HG03025 (cell line): ENCODE results near the gene ROGDI.

Experiments
- ATAC-seq: cut with Tn5 transposase; IDR thresholded peaks from one replicate; pipeline ENCODE4 v1.9.1; 2021; ENCODE audit warnings: mild to moderate bottlenecking, moderate library complexity; ENCODE audit not compliant: unreplicated experiment, low FRiP score

The ROGDI gene, protein sequence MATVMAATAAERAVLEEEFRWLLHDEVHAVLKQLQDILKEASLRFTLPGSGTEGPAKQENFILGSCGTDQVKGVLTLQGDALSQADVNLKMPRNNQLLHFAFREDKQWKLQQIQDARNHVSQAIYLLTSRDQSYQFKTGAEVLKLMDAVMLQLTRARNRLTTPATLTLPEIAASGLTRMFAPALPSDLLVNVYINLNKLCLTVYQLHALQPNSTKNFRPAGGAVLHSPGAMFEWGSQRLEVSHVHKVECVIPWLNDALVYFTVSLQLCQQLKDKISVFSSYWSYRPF

DNA sequence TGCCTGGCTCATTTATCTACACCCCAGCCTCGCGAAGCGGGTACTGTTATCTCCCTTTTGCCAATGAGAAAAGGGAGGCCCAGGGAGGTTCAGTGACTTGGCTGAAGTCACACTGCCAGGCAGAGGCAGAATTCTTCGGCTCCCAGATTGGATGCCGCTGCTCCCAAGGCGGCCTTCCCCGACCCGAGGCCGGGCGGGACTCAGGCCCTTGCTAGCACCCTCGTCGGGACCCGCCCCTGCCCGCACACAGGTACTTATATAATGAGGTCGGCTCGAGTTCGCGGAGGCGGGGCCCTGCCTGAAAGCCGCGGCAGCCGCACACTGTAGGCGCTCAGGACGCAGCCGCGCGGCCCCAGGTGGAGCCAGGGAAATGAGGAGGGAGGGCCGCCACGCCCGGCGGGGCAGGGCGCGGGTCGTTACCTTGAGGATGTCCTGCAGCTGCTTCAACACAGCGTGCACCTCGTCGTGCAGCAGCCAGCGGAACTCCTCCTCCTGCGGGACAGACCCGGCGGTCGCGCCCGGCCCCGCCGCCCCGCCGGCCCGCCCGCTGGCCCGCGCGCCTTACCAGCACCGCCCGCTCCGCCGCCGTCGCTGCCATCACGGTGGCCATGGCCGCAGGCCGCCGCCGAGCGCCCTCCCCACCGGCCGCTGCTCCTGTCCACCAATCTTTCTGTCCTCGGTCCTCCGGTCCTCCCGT lies at the start of gene ROGDI:
Gene ROGDI, minus strand, starts transcription at position 672 of the 697 bp plus-strand sequence. Its CDS starts 62 bp downstream, at position 610.
- ATAC-seq: peak; percentile 44

- ATAC-seq: no peak
Measured at GRCh38 chr16:4850211-4850610, 47.8 kb upstream of the ROGDI start.

- peak; percentile 16 for ATAC-seq
Measured at GRCh38 chr16:4847774-4848587, 45.5 kb upstream of the ROGDI start.

DNA sequence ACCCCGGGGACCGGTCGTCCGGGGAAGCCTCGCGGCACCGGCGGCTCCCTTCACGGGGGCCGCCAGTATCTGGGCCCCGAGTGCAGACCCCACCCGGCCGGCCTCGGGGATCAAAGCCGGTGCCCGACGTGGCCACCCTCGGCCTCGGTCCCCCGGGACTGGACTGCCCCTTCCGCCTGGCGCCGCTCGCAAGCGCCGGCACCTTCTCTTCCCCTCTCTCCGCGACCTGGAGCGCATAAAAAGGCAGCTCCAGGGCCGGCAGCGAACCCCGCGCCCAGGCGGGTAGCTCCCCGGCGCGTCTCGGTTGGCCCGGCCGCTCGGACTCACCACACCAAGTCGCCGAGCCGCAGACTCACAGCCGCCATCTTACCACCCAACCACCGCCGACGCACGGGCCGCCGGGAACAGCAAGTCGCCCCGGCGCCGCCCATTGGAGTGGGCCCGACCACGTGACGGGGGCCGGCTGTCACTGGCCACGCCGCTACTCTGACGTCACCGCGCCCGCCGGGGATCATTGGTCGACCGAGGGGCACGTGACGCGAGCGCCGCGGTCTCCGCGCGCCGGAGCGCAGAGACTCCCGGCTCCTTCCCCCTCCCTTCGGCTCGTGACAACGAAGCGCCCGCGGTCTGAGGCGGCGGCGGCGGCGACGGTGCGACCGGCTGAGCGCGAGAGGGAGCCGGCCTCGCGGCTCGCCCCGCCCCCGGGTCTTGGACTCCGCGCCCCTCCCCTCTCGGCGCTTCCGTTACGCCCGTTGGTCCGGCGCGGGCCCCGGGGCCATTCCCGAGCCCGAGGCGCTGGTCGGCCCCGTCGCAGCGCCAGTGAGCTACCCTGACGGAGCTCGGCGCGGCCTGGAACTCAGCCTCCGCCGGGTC lies 44.7 kb upstream of the ROGDI start, which contains the start of the genes GLYR1 and UBN1:
Gene GLYR1, minus strand, starts transcription at position 388 of the 873 bp plus-strand sequence. Its CDS starts 23 bp downstream, at position 365.
Gene UBN1, plus strand, starts transcription at position 581 of the 873 bp plus-strand sequence. CDS start 5,437 bp downstream, outside the sequence.
- peak; percentile 87 for ATAC-seq

- peak; percentile 17 for ATAC-seq
Measured at GRCh38 chr16:4846503-4846900, 44.1 kb upstream of the ROGDI start.

GRCh38 chr16:4840984-4841383 lies 38.6 kb upstream of the ROGDI start:
- ATAC-seq: no peak

GRCh38 chr16:4839942-4840341 lies 37.5 kb upstream of the ROGDI start:
- no peak for ATAC-seq

GRCh38 chr16:4837733-4838501 lies 35.5 kb upstream of the ROGDI start:
- ATAC-seq: no peak

- ATAC-seq: no peak
Measured at GRCh38 chr16:4836727-4837126, 34.3 kb upstream of the ROGDI start.

DNA sequence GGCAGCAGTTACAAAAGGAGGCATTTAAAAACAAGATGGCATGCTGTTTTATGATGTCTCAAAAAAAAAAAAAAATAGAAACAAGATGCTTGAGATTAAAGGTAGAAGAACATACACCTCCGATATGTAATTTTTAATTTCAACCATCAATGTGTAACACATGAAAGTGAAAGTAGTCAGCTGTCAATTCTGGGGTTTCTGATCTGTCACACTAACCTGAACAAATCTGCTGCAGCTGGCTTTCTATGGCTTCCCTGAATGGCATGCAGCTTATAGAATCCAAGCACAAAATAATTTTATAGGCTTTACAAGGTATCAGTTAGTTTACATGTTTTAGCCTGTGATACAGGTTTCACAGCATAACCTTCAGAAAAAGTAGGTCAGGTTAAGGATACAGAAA lies 31.2 kb upstream of the ROGDI start:
- ATAC-seq: no peak

GRCh38 chr16:4832698-4833343 lies 30.4 kb upstream of the ROGDI start:
- no peak for ATAC-seq

DNA sequence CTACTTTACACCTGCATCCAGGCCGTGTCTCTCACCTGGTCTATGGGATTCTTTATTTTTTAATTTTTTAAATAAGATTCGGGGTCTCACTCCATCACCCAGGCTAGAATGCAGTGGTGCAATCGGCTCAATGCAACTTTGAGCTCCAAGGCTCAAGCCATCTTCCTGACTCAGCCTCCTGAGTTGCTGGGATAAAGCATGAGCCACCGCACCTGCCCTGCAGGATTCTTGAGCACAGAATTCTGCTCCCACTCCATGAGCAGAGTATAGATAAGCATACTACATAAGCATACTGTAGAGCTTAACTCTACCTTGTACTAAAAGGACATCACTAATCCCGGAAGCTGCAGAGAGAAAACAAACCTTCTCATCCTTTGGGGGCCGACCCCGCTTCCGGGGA lies 29.2 kb upstream of the ROGDI start:
- ATAC-seq: no peak

DNA sequence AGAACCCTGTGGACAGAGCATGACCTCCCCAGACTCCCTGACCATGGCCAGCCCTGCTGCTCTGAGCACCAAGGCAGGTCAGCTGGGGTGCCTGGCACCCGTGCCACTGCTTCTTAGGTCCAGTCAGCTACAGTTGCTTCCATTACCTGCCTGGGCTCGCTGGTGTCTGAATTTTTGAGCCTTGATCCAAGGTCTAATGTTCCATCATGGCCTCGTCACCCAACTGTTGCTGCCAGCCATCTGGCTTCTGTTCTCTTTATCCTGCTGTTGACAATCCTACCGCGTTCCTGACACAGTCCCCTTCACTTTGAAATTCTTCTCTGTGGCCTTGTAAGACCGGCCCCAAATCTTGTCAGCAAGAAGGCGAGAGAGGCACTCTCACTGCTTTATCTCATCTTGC lies 28.0 kb upstream of the ROGDI start:
- ATAC-seq: no peak

GRCh38 chr16:4828567-4829321 lies 26.3 kb upstream of the ROGDI start:
- no peak for ATAC-seq

DNA sequence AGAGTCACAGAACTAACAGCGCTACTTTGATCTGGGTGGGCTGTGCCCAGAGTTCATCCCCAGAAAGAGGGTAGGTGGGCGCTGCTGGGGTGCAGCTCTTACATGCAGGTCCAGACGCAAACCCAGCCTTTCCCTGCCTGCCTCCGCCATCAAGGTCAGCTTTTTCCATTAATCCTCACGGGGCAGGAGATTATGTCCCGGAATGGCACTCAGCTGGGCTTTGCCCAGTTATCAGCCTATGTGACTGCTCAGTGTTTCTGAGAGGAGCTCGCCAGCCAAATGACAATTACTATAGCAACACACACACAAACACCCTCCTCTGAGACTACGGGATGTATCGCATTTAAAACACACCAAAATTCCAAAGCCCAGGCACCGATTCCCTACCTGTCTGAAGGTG lies 24.5 kb upstream of the ROGDI start:
- ATAC-seq: no peak

- no peak for ATAC-seq
Measured at GRCh38 chr16:4826526-4826925, 24.1 kb upstream of the ROGDI start.

- no peak for ATAC-seq
Measured at GRCh38 chr16:4825196-4825595, 22.8 kb upstream of the ROGDI start.

- ATAC-seq: no peak
Measured at GRCh38 chr16:4820652-4821051, 18.2 kb upstream of the ROGDI start.
